ENCODE results near the gene GCKR. TPM values are rescaled to one million over a fixed set of nuclear protein-coding genes. Genes with fewer than 3 reads are reported as not detected.

Gene GCKR
- total RNA-seq, 1 experiment from 2014 or later = 0.11 TPM

- no peak for DNase-seq (ENCODE audit: low read depth)
These were observed 75.8 kb downstream of the GCKR start for GRCh38 chr2:27572439-27572838.

DNA sequence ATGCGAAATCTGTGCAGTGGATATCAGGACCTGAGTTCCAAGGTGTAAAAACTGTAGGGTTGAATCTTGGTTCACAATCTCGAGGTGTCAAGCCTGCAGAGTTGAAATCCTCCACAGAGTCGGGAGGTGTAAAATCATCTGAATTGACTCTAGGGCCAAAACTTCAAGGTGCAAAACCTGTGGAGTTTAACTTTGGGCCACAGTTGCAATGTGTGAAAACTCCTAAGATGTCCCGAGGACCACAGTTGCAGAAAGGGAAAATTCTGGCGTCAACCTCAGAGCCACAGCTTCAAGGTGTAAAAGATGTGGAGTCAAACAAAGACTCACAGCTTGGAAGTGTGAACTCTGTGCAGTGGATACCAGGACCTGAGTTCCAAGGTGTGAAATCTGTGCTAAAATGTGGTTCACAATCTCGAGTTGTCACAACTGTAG, 76.4 kb downstream of the GCKR start:
- DNase-seq (ENCODE audit: low read depth) = no peak

Other genes starting within 250 kb of the GCKR start
- gene SLC30A3, start 233.8 kb upstream of the GCKR start, total RNA-seq (2014; rRNA removed) = 0.63 TPM in 1 of 2 replicates, not detected in the other
- not detected in 2 replicates for gene DNAJC5G, start 221.4 kb upstream of the GCKR start, total RNA-seq (2014; rRNA removed)
- gene TRIM54, start 214.4 kb upstream of the GCKR start, total RNA-seq (2014; rRNA removed) = 0.11 TPM in 1 of 2 replicates, not detected in the other
- gene UCN, start 188.4 kb upstream of the GCKR start, total RNA-seq (2014; rRNA removed) = 1.2 and 2.2 TPM in 2 replicates
- 81.4 and 113 TPM in 2 replicates for gene MPV17, start 173.7 kb upstream of the GCKR start, total RNA-seq (2014; rRNA removed)
- 42.3 and 43.5 TPM in 2 replicates for gene GTF3C2, start 140.1 kb upstream of the GCKR start, total RNA-seq (2014; rRNA removed)
- gene EIF2B4, start 126.5 kb upstream of the GCKR start, total RNA-seq (2014; rRNA removed) = 33.4 and 40.1 TPM in 2 replicates
- 176 and 181 TPM in 2 replicates for gene SNX17, start 126.2 kb upstream of the GCKR start, total RNA-seq (2014; rRNA removed)
- gene ZNF513, start 116.1 kb upstream of the GCKR start, total RNA-seq (2014; rRNA removed) = 12.7 and 16.5 TPM in 2 replicates
- gene PPM1G, start 87.2 kb upstream of the GCKR start, total RNA-seq (2014; rRNA removed) = 117 and 120 TPM in 2 replicates
- gene NRBP1, start 68.2 kb upstream of the GCKR start, total RNA-seq (2014; rRNA removed) = 130 and 140 TPM in 2 replicates
- gene KRTCAP3, start 54.5 kb upstream of the GCKR start, total RNA-seq (2014; rRNA removed) = 0.46 TPM in 1 of 2 replicates, not detected in the other
- 5.7 and 7.4 TPM in 2 replicates for gene IFT172, start 7.1 kb upstream of the GCKR start, total RNA-seq (2014; rRNA removed)
- 25.9 and 29.0 TPM in 2 replicates for gene FNDC4, start 1.6 kb upstream of the GCKR start, total RNA-seq (2014; rRNA removed)
- gene ZNF512, start 86.2 kb downstream of the GCKR start, total RNA-seq (2014; rRNA removed) = 36.0 and 41.6 TPM in 2 replicates
- gene CCDC121, start 132.2 kb downstream of the GCKR start, total RNA-seq (2014; rRNA removed) = 2.2 and 2.9 TPM in 2 replicates
- 46.9 and 52.0 TPM in 2 replicates for gene GPN1, start 132.2 kb downstream of the GCKR start, total RNA-seq (2014; rRNA removed)
- 19.8 and 26.4 TPM in 2 replicates for gene SUPT7L, start 166.8 kb downstream of the GCKR start, total RNA-seq (2014; rRNA removed)
- 30.5 and 35.3 TPM in 2 replicates for gene SLC4A1AP, start 167.1 kb downstream of the GCKR start, total RNA-seq (2014; rRNA removed)

Data from LHCN-M2 (cell line).